ENCODE data around the gene ZNF609.

- no peak for TF ChIP-seq YY1 (IDR thresholded peaks at IDR 0.05; ENCODE audit: insufficient read depth, insufficient read length)
- TF ChIP-seq SUZ12 (IDR thresholded peaks at IDR 0.05; ENCODE audit: extremely low read depth, insufficient read depth, insufficient read length) = no peak
These were observed 54.8 kb downstream of the ZNF609 start for GRCh38 chr15:64515196-64515595.
